ENCODE measurements around the gene CTSH.

The CTSH gene

DNA sequence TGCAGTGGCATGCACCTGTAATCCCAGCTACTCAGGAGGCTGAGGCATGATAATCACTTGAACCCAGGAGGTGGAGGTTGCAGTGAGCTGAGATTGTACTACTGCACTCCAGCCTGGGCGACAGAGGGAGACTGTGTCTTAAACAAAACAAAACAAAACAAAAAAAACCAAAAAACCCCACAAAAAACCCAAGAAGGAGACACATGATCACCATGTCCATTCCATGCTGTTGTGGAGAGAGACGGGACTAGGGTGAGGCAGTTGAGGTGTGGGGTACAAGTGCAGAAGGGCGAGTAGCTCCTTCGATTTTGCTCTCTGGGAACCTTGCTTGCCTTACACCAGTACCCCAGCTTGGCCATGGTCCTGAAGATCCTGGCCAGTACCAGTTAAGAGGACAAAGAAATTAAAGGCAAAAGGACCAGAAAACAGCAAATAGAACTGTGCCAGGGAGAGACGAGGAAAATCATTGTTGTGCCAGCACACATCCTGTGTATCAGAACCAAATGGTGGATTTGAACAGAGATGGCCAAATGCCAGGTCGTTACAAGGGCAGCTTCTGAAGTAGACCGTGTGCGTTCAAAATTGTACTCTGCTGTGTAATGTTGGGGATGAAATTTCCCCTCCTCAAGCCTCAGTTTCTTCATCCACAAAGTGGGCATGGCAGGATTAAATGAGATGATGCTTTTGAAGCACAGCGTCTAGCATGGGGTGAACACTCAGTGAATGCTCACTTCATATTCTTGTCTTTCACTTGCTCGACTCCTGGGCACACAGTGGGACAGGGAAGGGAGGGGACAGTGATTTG lies 42.9 kb upstream of the CTSH start:
- Histone ChIP-seq H3K36me3 (ENCODE audit: control insufficient read depth, insufficient read depth, low read length) (no peaks in the 10 kb centered on the region), H3K9ac (ENCODE audit: low read length) (no peak overlapping the region), H3K27me3 (ENCODE audit: control insufficient read depth, insufficient read depth, low read length) (peaks cover 3% of the 10 kb centered on the region; the same call in 1 of the 2 replicates), H3K9me3 (ENCODE audit: control insufficient read depth, insufficient read depth, low read depth, low read length) (no peaks in the 10 kb centered on the region), H3K4me1 (ENCODE audit: control insufficient read depth, insufficient read depth, low read length) (no peaks in the 10 kb centered on the region; the same call in 1 of the 2 replicates), H3K27ac (ENCODE audit: low read depth, low read length) (no peak overlapping the region), H3K4me3 (ENCODE audit: low read depth, low read length) (no peak overlapping the region)

DNA sequence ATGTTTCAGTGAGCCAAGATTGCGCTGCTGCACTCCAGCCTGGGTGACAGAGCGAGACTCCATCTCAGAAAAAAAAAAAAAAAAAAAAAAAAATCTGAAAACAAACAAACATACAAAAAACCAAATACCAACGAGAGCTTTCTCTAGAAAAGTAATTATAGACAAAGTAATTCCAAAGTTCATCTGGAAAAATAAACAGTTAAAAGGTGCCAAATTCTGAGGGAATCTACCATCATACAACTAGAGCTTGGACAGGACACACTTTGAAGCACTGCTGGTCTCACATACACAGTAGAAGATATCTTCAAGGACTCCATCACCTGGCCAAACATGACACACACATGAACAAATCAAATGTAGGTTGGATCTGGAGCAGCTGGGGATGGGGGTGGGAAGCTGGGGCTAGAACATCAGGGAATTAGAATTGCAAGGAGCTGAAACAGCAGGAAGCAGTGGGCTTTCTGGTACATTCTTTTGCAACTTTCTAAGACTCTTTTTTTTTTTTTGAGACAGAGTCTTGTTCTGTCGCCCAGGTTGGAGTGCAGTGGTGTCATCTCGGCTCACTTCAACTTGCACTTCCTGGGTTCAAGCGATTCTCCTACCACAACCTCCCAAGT lies 41.1 kb upstream of the CTSH start:
- H3K9ac ChIP-seq (ENCODE audit: low read length) = no peak overlapping the region
- no peak overlapping the region for H3K4me3 ChIP-seq (ENCODE audit: low read depth, low read length)
- H3K4me1 ChIP-seq (ENCODE audit: control insufficient read depth, insufficient read depth, low read length) = no peaks in the 10 kb centered on the region; the same call in 1 of the 2 replicates
- H3K9me3 ChIP-seq (ENCODE audit: control insufficient read depth, insufficient read depth, low read depth, low read length) = no peaks in the 10 kb centered on the region
- peaks cover 3% of the 10 kb centered on the region; the same call in 1 of the 2 replicates for H3K27me3 ChIP-seq (ENCODE audit: control insufficient read depth, insufficient read depth, low read length)
- no peaks in the 10 kb centered on the region for H3K36me3 ChIP-seq (ENCODE audit: control insufficient read depth, insufficient read depth, low read length)
- no peak overlapping the region for H3K27ac ChIP-seq (ENCODE audit: low read depth, low read length)

DNA sequence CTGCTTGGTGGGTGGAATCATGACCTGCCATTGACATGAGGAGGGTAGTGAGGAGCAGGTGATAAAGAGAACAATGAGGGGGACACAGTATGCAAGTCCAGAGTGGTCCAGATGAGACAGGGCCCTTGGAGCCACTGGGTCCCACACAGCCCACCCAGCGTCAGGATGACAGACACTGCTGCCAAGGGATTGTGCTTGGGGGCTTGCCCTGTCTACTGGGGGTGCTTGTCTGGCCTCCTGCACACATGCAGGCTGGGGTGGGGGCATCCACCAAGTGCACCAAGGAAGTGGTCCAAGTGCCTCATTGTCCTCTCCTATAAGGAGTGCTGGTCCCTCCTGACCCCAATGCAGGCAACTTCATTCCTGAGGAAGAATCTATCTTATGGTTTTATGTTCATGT lies 39.2 kb upstream of the CTSH start:
- no peak overlapping the region for H3K4me3 ChIP-seq (ENCODE audit: low read depth, low read length)
- H3K9ac ChIP-seq (ENCODE audit: low read length) = no peak overlapping the region
- H3K27ac ChIP-seq (ENCODE audit: low read depth, low read length) = no peak overlapping the region
- H3K9me3 ChIP-seq (ENCODE audit: control insufficient read depth, insufficient read depth, low read depth, low read length) = no peaks in the 10 kb centered on the region
- peaks cover 3% of the 10 kb centered on the region; the same call in 1 of the 2 replicates for H3K4me1 ChIP-seq (ENCODE audit: control insufficient read depth, insufficient read depth, low read length)
- no peaks in the 10 kb centered on the region for H3K36me3 ChIP-seq (ENCODE audit: control insufficient read depth, insufficient read depth, low read length)
- peaks cover 2% of the 10 kb centered on the region; the same call in 1 of the 2 replicates for H3K27me3 ChIP-seq (ENCODE audit: control insufficient read depth, insufficient read depth, low read length)

DNA sequence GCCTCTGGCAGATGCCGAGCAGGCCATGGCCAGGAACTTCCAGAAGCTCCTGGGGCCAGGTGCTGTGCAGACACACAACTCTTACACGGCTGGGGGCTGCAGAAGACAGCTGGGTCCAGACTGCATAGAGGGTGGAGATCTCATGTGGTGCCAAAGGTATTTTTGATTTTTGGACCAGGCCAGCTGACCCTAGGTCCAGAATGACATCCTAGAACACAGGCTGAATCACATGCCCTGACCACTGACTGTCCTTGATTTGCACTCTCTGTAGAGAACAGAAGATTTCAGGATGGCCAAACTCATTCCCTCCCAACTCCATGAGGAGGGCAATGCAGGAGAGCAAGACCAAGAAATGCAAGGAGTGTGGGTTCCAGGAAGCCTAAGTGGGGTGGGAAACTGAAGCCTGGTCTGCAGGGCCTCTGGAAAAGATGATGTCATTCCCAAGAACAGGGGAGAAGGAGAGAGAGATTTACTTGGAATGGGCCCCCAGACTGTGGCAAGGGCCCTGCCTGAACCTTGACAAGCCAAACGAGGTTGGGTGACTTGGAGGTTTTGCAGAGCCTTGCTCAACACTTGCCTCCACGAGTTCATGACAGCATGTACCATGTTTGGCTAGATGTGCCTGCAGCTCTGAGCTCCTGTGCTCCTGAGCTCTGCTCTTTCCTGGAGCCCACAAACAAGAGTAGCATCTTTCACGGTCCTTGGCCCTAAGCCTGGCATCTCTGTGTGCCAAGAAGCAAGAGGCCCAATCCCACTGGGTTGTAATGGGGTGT lies 38.5 kb upstream of the CTSH start:
- peaks cover 3% of the 10 kb centered on the region; the same call in 1 of the 2 replicates for H3K4me1 ChIP-seq (ENCODE audit: control insufficient read depth, insufficient read depth, low read length)
- no peaks in the 10 kb centered on the region for H3K9me3 ChIP-seq (ENCODE audit: control insufficient read depth, insufficient read depth, low read depth, low read length)
- H3K27me3 ChIP-seq (ENCODE audit: control insufficient read depth, insufficient read depth, low read length) = peaks cover 10% of the 10 kb centered on the region; the same call in 1 of the 2 replicates
- H3K4me3 ChIP-seq (ENCODE audit: low read depth, low read length) = no peak overlapping the region
- H3K9ac ChIP-seq (ENCODE audit: low read length) = no peak overlapping the region
- H3K27ac ChIP-seq (ENCODE audit: low read depth, low read length) = no peak overlapping the region
- H3K36me3 ChIP-seq (ENCODE audit: control insufficient read depth, insufficient read depth, low read length) = no peaks in the 10 kb centered on the region

DNA sequence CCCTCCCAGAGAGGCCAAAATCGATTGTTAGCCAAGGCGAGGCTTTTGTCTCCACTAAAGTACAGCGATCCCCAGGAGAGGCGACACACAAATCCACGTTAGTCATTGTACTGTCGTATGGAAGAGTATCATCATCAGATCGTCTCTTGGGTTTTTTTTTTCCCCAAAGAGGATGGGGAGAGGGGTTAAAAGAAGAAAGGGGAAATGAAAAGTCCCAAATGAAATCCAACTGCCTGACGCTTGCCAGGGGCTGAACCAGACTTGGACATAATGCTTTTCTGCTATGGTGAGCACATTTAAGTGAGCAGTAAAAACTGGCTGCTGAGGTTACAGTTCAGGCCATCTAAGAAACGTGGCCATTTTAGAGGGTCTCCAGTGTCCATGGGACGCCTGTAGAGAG lies 37.9 kb upstream of the CTSH start:
- H3K4me3 ChIP-seq (ENCODE audit: low read depth, low read length) = no peak overlapping the region
- H3K27me3 ChIP-seq (ENCODE audit: control insufficient read depth, insufficient read depth, low read length) = peaks cover 10% of the 10 kb centered on the region; the same call in 1 of the 2 replicates
- 0 out of 2 replicates have a peak, but pooled peaks cover 3% of the 10 kb centered on the region for H3K4me1 ChIP-seq (ENCODE audit: control insufficient read depth, insufficient read depth, low read length)
- no peaks in the 10 kb centered on the region for H3K36me3 ChIP-seq (ENCODE audit: control insufficient read depth, insufficient read depth, low read length)
- no peak overlapping the region for H3K9ac ChIP-seq (ENCODE audit: low read length)
- H3K27ac ChIP-seq (ENCODE audit: low read depth, low read length) = no peak overlapping the region
- no peaks in the 10 kb centered on the region for H3K9me3 ChIP-seq (ENCODE audit: control insufficient read depth, insufficient read depth, low read depth, low read length)

DNA sequence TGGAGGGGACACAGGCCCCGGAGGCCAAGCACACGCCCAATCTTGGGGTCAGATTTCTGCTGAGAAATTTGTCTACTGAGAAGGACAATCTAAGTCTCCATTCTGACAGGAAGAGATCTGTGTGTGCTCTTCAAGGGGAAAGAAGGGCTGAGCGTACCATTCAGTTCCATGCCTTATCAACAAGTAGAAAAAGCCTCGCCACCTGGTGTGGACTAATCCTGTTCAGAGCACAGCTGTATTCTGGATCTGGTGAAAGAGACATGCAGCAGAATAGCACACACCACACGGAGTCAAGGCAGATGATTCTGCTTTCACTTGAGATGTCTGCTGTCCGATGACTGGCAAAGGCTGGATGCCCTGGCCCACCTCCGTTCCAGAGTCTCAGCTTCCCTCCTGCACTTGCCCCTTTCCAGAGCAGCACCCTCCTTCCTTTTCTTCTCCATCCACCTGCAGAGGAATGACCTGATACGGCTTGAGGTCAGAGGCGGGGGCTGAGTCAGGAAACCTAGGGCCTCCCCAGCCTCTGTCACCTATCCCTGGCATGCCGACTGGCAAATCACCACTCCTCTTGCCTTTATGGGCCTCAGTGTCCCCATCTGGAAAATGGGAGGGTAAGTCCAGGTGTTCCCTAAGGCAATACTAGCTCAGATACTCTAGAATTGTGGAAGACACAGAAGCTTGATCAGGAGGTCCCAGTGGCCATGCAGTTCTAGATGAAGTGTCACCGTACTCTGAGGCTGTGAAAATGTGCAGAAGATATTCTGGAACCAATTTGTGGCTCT lies 36.9 kb upstream of the CTSH start:
- Histone ChIP-seq H3K27ac (ENCODE audit: low read depth, low read length) (no peak overlapping the region), H3K27me3 (ENCODE audit: control insufficient read depth, insufficient read depth, low read length) (peaks cover 10% of the 10 kb centered on the region; the same call in 1 of the 2 replicates), H3K4me3 (ENCODE audit: low read depth, low read length) (no peak overlapping the region), H3K4me1 (ENCODE audit: control insufficient read depth, insufficient read depth, low read length) (0 out of 2 replicates have a peak, but pooled peaks cover 3% of the 10 kb centered on the region), H3K9me3 (ENCODE audit: control insufficient read depth, insufficient read depth, low read depth, low read length) (no peaks in the 10 kb centered on the region), H3K9ac (ENCODE audit: low read length) (no peak overlapping the region), H3K36me3 (ENCODE audit: control insufficient read depth, insufficient read depth, low read length) (no peaks in the 10 kb centered on the region)

DNA sequence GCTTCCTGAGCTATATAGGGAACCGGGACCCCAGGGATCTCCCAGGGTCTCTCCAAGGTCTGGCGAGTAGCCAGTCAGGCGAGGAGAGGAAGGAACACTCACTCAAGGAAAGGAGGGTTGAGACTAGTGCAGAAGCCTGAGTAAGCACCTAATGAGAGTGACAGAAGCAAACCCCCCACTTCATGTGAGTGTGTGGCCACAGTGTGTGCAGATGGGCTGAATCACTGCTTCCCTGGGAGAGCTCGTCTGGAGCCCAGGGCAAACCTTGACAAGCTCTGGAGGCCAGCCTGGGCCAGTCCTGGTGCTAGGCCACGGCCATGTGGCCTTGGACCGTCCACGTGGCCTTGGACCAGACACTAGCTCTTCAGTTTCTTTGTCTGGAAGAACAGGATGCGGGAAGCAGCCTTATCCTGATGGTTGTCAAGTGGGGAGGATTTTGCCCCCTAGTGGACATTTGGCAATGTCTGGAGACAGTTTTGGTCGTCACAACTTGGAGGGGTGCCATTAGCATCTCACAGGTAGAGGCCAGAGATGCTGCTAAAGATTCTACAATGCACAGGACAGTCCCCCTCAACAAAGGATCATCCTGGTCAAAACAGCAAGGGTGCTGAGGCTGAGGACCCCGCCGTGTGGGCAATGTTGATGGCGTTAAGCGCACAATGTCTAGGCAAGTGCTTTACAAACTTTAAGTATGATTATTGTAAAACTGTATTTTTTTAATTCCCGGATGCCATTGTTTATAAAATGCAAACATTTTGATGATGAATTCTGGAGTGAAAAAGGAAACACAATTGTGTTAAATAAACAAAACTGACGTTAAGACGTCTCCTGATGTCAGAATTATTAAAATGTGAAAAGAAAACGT lies 34.8 kb upstream of the CTSH start:
- no peak overlapping the region for H3K4me3 ChIP-seq (ENCODE audit: low read depth, low read length)
- no peak overlapping the region for H3K27ac ChIP-seq (ENCODE audit: low read depth, low read length)
- 0 out of 2 replicates have a peak, but pooled peaks cover 3% of the 10 kb centered on the region for H3K4me1 ChIP-seq (ENCODE audit: control insufficient read depth, insufficient read depth, low read length)
- H3K27me3 ChIP-seq (ENCODE audit: control insufficient read depth, insufficient read depth, low read length) = peaks cover 10% of the 10 kb centered on the region; the same call in 1 of the 2 replicates
- H3K9ac ChIP-seq (ENCODE audit: low read length) = peak overlapping the region; percentile 2
- no peaks in the 10 kb centered on the region for H3K9me3 ChIP-seq (ENCODE audit: control insufficient read depth, insufficient read depth, low read depth, low read length)
- no peaks in the 10 kb centered on the region for H3K36me3 ChIP-seq (ENCODE audit: control insufficient read depth, insufficient read depth, low read length)

DNA sequence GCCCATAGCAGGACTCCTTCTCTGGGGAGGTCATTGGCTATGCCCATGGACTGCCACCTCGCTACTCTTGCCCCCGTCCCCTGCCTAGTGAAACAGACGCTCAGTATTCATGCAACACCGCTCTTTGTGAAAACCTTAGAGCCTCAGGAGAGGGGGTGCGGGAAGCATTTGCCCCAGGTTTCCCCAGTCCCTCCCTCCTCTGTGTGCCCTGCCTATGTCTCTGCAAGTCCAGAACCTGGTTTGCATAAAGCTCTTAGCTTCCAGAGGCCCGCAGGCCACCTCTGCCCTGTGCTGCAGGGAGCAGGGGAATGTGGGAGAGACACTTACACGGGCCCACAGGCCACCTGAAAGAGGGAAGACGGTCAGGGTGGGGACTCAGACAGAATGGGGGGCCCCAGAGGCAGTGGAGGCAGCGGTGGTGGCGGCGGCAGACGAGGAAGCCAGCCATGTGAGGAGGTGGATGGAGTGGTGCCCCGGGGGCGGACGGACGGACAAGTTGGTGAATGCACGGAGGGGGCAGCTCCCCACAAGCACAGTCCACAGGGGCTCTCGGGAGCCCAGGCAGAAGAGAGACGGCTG lies 33.8 kb upstream of the CTSH start:
- Histone ChIP-seq H3K4me1 (ENCODE audit: control insufficient read depth, insufficient read depth, low read length) (0 out of 2 replicates have a peak, but pooled peaks cover 3% of the 10 kb centered on the region), H3K9ac (ENCODE audit: low read length) (no peak overlapping the region), H3K27me3 (ENCODE audit: control insufficient read depth, insufficient read depth, low read length) (peaks cover 10% of the 10 kb centered on the region; the same call in 1 of the 2 replicates), H3K4me3 (ENCODE audit: low read depth, low read length) (no peak overlapping the region), H3K27ac (ENCODE audit: low read depth, low read length) (no peak overlapping the region), H3K9me3 (ENCODE audit: control insufficient read depth, insufficient read depth, low read depth, low read length) (no peaks in the 10 kb centered on the region), H3K36me3 (ENCODE audit: control insufficient read depth, insufficient read depth, low read length) (no peaks in the 10 kb centered on the region)

DNA sequence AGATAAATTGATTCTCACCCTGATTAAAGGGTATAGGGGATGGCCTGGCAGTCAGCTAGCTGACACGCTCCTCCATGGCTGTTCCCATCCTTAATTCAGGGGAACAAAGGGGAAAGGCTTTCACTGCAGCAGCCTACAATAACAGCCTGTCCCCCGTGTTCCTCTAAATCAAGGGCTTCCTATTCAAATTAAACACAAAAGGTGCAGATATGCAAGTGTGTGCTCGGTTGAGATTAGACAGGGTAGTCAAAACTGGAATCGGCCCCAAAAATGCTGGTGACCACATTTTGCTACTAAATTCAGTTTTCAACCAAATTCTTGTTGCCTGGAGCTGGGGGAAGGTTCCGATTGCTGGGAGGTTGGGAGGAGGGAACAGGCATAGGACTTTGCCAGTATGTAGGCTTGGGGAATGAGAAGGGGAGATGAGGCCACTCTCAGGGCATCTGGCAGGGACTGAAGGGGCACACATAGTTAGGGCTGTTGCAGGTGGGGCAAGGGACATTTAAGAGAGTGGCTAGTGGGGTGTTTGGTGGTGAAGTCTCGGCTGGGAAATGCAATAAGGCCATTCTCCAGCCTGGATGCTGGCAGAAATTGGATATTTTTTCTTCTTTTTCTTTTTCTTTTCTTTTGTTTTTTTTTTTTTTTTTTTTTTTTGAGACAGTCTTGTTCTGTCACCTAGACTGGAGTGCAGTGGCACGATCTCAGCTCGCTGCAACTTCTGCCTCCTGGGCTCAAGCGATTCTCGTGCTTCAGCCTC lies 32.9 kb upstream of the CTSH start:
- no peaks in the 10 kb centered on the region for H3K9me3 ChIP-seq (ENCODE audit: control insufficient read depth, insufficient read depth, low read depth, low read length)
- H3K9ac ChIP-seq (ENCODE audit: low read length) = no peak overlapping the region
- peaks cover 10% of the 10 kb centered on the region; the same call in 1 of the 2 replicates for H3K27me3 ChIP-seq (ENCODE audit: control insufficient read depth, insufficient read depth, low read length)
- no peaks in the 10 kb centered on the region for H3K36me3 ChIP-seq (ENCODE audit: control insufficient read depth, insufficient read depth, low read length)
- 0 out of 2 replicates have a peak, but pooled peaks cover 3% of the 10 kb centered on the region for H3K4me1 ChIP-seq (ENCODE audit: control insufficient read depth, insufficient read depth, low read length)
- H3K27ac ChIP-seq (ENCODE audit: low read depth, low read length) = no peak overlapping the region
- no peak overlapping the region for H3K4me3 ChIP-seq (ENCODE audit: low read depth, low read length)

Data from HUES6 (cell line).